Heart left ventricle (tissue), 13 donors: ENCODE data around the gene PFDN6.

Experiments used
- POLR2A ChIP-seq, 2 donors: fragments of 450-650 bp; IDR thresholded peaks; one replicate each; pipeline ENCODE4 v1.6.1; 2017; ENCODE audit warnings: antibody characterized with exemption in 2 of 2, mild to moderate bottlenecking in 2 of 2, moderate library complexity in 2 of 2
- TF ChIP-seq, protein P1 (sequence below), 12 donors: fragments of 200-600 bp; sonication (generic) in 4 of 12; IDR thresholded peaks; one replicate each; pipeline versions ENCODE4 v1.5.0 to v1.8.0; 2018 to 2022; ENCODE audit warnings: antibody characterized with exemption in 12 of 12, mild to moderate bottlenecking in 5 of 12
- donor health status: ischemic (EF 13 %, LVEDD 7.1; RV severe dilation, severe dysfunction).
- donor health status: DM: no; HTN: yes; CAD: no.
- donor health status: DM: no; HTN: no; CAD: no.
- donor health status: ischemic (EF 25% LVEDD 6.9; RV normal size, moderate dysfunction).
- donor health status: ischemic (EF 25% LVEDD 5.7; RV mildly dilated, moderate dysfunction).
- donor health status: ischemic (EF 35%, LVEDD 5.7; RV mildly dilated, moderate dysfunction).
- donor health status: nonischemic (EF 11% LVEDD 7.7; RV severe dilation, severe dysfunction).
- donor health status: DM: yes; HTN: yes; CAD: no.
- donor health status: PGD.
- donor health status: ischemic (EF 29% LVEDD 5.4; RV normal size, mild dysfunction).
- donor health status: nonischemic (EF 23%, LVEDD 6.1; RV moderate dilation, normal function).

DNA sequence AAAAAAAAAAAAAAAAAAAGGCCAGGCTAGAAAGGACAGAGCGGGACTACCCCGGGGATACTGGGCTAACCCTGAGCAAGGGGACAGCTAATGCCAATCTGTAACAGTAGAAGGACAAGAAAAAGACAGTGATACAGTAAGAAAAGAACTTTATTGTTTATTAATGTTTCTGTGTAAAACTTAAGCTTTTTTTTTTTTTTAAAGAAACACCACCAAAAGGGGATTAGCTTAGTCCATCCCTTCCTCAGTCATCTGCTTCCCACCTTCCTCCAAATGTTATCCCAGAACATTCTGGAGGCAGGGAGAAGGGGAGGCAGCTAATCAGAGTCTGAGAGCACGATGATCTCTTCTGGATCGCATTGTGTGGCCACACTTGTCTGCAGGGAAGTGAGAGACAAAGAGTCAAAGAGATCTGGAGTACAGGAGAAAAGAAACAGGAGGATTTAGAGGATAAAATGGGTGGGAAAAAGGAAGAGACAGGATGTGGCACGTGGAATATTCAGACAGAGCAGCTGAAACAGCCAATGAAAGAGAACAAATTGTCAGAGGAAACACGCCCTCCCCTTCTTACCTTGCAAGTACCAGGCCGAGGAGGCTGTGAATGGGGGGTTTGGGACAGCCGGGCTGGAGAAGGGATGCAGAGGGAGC is 29.1 kb downstream of the PFDN6 start:
- no peak for TF ChIP-seq POLR2A (IDR thresholded peaks at IDR 0.05)
- TF ChIP-seq, protein P1, sequence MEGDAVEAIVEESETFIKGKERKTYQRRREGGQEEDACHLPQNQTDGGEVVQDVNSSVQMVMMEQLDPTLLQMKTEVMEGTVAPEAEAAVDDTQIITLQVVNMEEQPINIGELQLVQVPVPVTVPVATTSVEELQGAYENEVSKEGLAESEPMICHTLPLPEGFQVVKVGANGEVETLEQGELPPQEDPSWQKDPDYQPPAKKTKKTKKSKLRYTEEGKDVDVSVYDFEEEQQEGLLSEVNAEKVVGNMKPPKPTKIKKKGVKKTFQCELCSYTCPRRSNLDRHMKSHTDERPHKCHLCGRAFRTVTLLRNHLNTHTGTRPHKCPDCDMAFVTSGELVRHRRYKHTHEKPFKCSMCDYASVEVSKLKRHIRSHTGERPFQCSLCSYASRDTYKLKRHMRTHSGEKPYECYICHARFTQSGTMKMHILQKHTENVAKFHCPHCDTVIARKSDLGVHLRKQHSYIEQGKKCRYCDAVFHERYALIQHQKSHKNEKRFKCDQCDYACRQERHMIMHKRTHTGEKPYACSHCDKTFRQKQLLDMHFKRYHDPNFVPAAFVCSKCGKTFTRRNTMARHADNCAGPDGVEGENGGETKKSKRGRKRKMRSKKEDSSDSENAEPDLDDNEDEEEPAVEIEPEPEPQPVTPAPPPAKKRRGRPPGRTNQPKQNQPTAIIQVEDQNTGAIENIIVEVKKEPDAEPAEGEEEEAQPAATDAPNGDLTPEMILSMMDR (IDR thresholded peaks at IDR 0.05) = no peak
